IPS DF 19.7 (cell line): ENCODE measurements around the gene PPM1M.
"Not testable (repeated sequence)": the region's sequence is repeated elsewhere in the genome, so short reads cannot be mapped to it uniquely, and the experiment has no call there.

Source experiments
- DNase-seq: peaks from one replicate; pipeline ENCODE4 v3.0.0-alpha.2; 2013; ENCODE audit warnings: low read depth, low spot score

The PPM1M gene

GRCh38 chr3:52277071-52277964 lies 31.8 kb downstream of the PPM1M start:
- DNase-seq, result no peak

DNA sequence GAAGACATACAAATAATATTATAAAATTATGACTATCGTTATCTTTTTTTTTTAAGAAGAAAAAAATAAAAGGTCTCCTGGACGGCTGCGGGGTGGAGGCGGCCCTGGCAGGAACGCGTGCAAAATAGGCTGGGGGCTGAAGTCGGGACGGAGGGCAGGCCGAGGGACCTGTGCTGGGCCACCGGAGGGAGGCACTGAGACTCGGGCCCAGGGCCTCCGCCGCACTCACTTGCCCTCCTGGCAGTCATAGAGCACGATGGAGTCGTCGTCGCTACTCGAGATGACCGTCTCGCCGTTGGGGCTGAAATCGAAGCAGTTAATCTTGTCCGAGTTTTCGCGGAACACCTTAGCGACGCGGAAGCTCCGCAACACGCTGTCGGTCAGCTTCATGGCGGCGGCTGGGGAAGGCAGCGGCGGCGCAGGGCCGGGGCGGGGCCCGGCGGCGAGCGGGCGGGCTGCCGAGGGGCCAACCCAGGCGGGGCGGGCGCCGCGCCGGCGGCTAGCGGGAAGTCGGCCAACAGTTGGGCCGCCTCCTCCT lies 32.5 kb downstream of the PPM1M start:
- DNase-seq, result no peak

DNA sequence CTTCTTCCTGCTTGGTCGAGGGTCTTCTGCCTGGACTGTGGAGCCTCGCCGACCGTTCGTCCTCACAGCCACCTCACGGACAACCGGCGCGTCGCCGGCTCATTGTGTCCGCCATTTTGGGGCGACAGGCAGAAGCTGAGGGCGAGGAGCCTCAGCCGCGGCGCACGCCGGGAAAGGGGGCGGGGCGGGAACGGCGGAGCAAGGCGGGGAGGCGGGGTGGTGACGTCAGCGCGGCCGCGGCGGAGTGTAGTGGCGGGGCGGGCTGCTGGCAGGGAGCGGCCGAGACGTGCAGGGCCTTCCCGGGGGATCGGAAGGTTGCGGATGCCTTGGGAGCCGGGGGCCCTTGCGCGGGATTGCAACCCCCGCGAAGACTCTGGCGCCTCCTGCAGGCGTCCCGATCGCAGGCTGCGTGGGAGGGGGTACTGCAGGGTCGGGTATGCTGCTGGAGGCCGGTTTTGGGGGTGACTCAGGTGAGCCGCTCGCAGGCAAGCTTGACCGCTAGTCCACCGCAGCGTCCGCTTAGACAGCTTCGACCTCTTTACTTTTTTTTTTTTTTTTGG lies 33.0 kb downstream of the PPM1M start, which contains the start of gene WDR82:
WDR82 (minus strand) TSS at position 140 of the 560 bp plus-strand sequence. CDS start 288 bp downstream, outside the sequence.
- no peak for DNase-seq

DNA sequence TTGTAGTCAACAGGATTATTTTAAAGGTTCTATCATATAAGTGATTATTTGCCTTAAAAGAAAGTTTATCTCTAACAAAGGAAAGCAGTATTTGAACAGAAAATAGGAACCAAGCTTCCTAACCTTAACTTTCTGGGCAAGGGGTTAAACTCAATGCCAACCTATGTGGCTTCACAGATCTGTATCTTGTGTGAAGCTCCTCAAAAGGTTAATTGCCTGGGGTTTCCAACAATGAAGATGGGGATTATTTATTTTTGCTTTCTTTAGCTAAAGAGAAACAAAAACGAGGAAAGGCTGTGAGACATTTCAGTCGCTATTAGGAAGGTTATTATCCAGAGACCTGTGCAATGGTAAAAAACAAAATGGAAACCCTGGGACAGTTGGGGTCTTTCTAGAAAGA lies 34.0 kb downstream of the PPM1M start:
- DNase-seq, result no peak

GRCh38 chr3:52280050-52280461 lies 34.5 kb downstream of the PPM1M start:
- DNase-seq, result no peak

DNA sequence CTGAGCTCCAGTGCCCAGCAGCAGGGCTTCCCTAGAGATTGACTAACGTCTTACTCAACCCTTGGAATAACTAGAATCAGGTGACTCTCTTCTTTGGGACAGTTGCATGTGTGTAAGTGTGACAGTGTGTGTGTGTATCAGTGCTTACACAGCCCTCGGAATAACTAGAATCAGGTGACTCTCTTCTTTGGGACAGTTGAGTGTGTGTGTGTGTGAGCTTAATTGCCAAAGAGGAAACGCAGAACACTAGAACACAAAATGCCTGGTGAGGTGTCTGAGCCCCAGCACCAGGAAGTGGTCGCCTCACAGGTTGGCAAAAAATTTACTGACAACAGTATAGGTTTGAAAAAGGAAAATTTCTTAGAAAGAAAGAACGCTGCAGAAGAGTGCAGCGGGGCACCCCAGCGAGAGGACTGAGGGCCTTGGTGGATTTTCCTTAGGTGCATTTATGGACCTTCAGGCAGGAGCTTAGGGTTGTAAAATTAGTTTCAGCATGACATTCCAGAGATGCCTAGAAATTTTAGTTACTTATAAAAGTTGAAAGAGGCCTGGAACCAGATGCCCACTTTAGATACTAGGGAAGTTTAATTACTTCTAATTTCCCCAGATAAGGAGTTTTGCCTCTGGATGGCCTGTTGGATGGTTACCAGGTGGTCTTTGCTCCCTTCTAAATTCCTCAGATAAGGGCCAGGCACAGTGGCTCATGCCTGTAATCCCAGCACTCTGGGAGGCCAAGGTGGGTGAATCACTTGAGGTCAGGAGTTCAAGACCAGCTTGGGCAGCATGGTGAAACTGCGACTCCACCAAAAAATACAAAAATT lies 36.6 kb downstream of the PPM1M start:
- DNase-seq, result no peak

DNA sequence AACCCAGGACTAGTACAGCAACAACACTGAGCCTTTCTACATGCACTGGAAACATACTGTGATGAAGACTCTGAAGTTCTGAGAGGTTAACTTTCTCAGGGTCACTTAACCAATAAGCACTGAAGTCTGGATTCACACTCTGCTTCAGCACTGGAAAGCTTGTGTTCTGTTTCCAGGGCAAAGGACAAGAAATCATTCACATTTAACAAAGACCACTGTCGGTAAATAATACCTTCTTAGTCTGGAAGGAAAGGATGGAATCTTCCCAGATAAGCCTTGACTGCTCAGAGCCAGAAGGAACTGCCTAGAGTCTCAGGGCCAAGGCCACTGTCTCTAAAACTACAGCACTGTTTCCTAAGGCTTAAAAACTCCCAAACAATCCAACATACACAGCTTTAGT lies 37.7 kb downstream of the PPM1M start:
- no peak for DNase-seq

DNA sequence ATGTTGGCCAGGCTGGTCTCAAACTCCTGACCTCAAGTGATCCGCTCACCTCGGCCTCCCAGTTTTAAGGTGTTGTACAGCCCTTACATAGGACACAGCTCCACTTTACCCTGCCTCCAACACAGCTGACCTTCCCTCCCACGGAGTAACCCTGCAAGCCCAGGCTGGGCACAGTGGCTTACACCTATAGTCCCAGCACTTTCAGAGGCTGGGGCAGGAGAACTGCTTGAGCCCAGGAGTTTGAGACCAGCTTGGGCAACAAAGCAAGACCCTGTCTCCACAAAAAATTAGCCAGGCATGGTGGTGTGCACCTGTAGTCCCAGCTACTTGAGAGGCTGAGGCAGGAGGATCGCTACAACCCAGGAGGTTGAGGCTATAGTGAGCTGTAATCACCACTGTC lies 38.5 kb downstream of the PPM1M start:
- not testable (repeated sequence) for DNase-seq

DNA sequence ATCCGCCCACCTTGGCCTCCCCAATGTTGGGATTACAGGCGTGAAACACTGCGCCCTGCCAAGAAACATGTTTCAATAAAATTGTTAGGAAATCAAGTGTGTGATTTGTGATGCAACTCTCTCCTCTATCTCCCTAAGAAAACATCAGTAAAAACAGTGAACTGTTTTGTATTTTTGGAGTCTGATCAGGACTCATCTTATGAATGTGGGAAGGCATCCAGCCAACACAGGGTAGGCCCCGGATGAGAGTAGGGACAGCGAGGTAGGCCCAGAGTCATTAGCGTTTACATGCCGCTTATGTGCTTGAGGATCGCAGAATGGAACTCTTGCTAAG lies 41.2 kb downstream of the PPM1M start:
- DNase-seq, result no peak

- DNase-seq, result no peak
Observed at GRCh38 chr3:52288674-52289073, 43.1 kb downstream of the PPM1M start.

- no peak for DNase-seq
Observed at GRCh38 chr3:52289338-52289746, 43.8 kb downstream of the PPM1M start.

DNA sequence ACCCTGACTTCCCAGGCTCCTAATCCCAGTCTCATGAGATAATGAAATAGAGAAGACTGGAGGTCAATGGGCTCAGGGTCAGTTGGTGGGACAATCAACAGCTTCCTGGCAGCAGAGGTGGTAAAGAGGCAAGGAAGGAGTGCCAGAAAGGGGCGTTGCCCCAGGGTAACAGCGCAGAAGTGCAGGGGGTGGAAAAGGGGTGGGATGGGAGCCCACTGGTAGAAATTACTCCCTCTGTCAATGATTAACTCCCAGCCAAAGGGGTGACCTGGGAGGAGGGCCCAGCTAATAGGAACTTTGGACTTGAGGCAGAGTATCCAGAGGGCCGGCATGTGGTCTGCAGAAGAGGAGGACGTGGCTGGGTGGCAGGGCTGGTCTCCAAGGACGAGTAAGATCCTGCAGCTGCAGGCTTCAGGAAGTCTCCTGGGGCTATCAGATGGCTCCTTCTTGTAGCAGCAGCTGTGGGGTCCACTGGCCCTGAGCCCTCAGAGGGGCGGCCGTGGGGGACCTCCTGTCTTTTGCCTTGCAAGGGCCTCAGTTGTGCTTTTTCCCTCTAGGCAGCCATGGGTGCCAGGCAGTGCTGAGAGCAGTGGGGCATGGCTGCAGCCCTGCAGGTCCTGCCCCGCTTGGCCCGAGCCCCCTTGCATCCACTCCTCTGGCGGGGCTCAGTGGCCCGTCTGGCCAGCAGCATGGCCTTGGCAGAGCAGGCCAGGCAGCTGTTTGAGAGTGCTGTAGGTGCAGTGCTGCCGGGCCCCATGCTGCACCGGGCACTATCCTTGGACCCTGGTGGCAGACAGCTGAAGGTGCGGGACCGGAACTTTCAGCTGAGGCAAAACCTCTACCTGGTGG lies 44.4 kb downstream of the PPM1M start:
- no peak for DNase-seq

DNA sequence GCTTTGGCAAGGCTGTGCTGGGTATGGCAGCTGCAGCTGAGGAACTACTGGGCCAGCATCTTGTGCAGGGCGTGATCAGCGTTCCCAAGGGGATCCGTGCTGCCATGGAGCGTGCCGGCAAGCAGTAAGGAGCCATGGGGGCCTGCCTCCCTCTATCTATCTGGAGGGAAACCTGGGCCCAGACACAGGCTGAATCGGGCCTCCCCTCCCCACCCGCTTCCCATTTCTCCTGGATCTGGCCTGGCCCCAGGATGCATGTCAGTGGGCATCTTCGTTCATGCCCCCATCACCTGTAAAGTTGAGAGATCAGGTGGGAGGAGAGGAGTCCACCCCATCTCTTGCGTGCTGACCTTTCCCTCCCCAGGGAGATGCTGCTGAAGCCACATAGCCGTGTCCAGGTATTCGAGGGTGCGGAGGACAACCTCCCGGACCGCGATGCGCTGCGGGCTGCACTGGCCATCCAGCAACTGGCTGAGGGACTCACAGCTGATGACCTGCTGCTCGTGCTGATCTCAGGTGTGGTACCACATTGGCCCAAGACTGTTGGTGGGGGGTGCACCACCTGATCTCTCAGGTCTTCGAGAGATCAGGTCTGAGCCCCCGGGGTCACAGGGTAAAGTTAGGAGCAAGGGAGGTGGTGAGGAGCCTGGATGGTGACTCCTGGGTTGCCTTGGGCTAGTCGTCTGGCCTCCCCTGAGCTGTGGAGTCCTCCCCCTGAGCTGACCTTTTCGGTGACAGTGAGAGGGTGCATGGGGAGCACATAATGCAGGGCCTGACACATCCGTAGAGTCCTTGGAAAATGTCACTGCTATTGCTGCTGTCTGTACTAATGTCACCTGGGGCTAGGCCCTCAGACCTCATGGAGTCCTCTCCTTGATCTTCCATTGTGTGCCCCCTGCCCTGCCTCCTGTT lies 45.3 kb downstream of the PPM1M start:
- DNase-seq, result no peak

- no peak for DNase-seq
Observed at GRCh38 chr3:52291508-52292181, 46.1 kb downstream of the PPM1M start.

- DNase-seq, result no peak
Observed at GRCh38 chr3:52292247-52293065, 46.9 kb downstream of the PPM1M start.

- DNase-seq, result no peak
Observed at GRCh38 chr3:52293491-52294319, 48.1 kb downstream of the PPM1M start.

GRCh38 chr3:52294320-52295150 lies 49.0 kb downstream of the PPM1M start:
- DNase-seq, result no peak
